Vagina (tissue), 2 donors: Measurements from ENCODE around the gene ZNF324B. TPM values are rescaled to one million over a fixed set of nuclear protein-coding genes. Genes with fewer than 3 reads are reported as not detected.
"Not testable (repeated sequence)": the region's sequence is repeated elsewhere in the genome, so short reads cannot be mapped to it uniquely, and the experiment has no call there.

ENCODE experiments used
- DNase-seq, 2 donors: peaks; one replicate each; pipeline ENCODE4 v3.0.0-alpha.2; 2017; ENCODE audit errors: extremely low spot score in 2 of 2
- H3K27ac ChIP-seq: fragments of 200-600 bp; sonication (generic); one replicate; pipeline ENCODE4 v1.5.1; 2019
- H3K27me3 ChIP-seq: fragments of 200-600 bp; sonication (generic); one replicate; pipeline ENCODE4 v1.5.1; 2019
- H3K36me3 ChIP-seq, 2 donors: fragments of 200-600 bp; sonication (generic); one replicate each; pipeline ENCODE4 v1.5.1; 2017 to 2019
- H3K4me1 ChIP-seq: fragments of 200-600 bp; sonication (generic); one replicate; pipeline ENCODE4 v1.5.1; 2019
- H3K4me3 ChIP-seq, 2 donors: fragments of 200-600 bp; sonication (generic); 1 replicate in 1 of 2; 2 replicates in 1 of 2; pipeline ENCODE4 v1.5.1; 2016 to 2019
- H3K9me3 ChIP-seq: fragments of 200-600 bp; sonication (generic); one replicate; pipeline ENCODE4 v1.5.1; 2019
- CTCF ChIP-seq, 3 experiments: fragments of 450-650 bp in 2 of 3; fragments of 200-600 bp in 1 of 3; sonication (generic) in 1 of 3; IDR thresholded peaks; one replicate each; pipeline ENCODE4 v1.5.1; 2017 to 2019; ENCODE audit warnings: antibody characterized with exemption in 3 of 3, mild to moderate bottlenecking in 2 of 3, moderate library complexity in 2 of 3
- POLR2A ChIP-seq, 2 donors: fragments of 450-650 bp; IDR thresholded peaks; one replicate each; pipeline ENCODE4 v1.6.1; 2017; ENCODE audit warnings: antibody characterized with exemption in 2 of 2, mild to moderate bottlenecking in 2 of 2, moderate library complexity in 2 of 2
- POLR2AphosphoS5 ChIP-seq, 2 donors: sonication (generic); formaldehyde crosslinking; IDR thresholded peaks; one replicate each; pipeline ENCODE4 v1.9.0; 2017; ENCODE audit warnings: antibody characterized with exemption in 2 of 2, mild to moderate bottlenecking in 2 of 2, low read depth in 1 of 2; ENCODE audit not compliant: insufficient read depth in 1 of 2
- intact Hi-C: fragments of 100-400 bp; cut with DNase I; formaldehyde crosslinking; loops from one replicate; pipeline ENCODE4 v1.15.1; 2023
- total RNA-seq: library from RNA; depleted of rRNA; stranded (reverse); fragments of >200 nt; gene quantifications from one replicate; pipeline ENCODE4 v1.2.3, GENCODE V29; 2016

Gene ZNF324B
- 4.2 TPM for total RNA-seq

GRCh38 chr19:58451358-58452101, at the start of gene ZNF324B:
TSS of gene ZNF324B (plus strand) at chr19:58451622. CDS start at chr19:58453702, 2,080 bp downstream.
- peak in 1 of 2 donors; percentile 92 for DNase-seq
- TF ChIP-seq POLR2AphosphoS5 (IDR thresholded peaks at IDR 0.05; ENCODE audit: insufficient read depth in 1 of 2, low read depth in 1 of 2), result peak; percentile 87 to 96
- no peak for TF ChIP-seq CTCF (IDR thresholded peaks at IDR 0.05)
- Histone ChIP-seq H3K27me3 (no peaks in the 10 kb centered on the region), H3K27ac (peak within 1 kb of the TSS; percentile 53), H3K9me3 (no peaks in the 10 kb centered on the region), H3K4me3 (peak within 1 kb of the TSS; percentile 77 to 81), H3K4me1 (peaks cover 19% of the 10 kb centered on the region), H3K36me3 (peaks cover 0 to 12% of the 10 kb centered on the region in 2 donors)
- intact Hi-C loops, result no loop called here

- Histone ChIP-seq H3K4me3 (peak overlapping the region; percentile 56 to 57), H3K36me3 (no peaks in the 10 kb centered on the region), H3K27ac (peak overlapping the region; percentile 57), H3K9me3 (no peaks in the 10 kb centered on the region), H3K4me1 (peaks cover 26% of the 10 kb centered on the region), H3K27me3 (no peaks in the 10 kb centered on the region)
- no peak for TF ChIP-seq POLR2A (IDR thresholded peaks at IDR 0.05)
- no peak for TF ChIP-seq CTCF (IDR thresholded peaks at IDR 0.05)
- no peak for TF ChIP-seq POLR2AphosphoS5 (IDR thresholded peaks at IDR 0.05; ENCODE audit: insufficient read depth in 1 of 2, low read depth in 1 of 2)
- no peak for DNase-seq
- intact Hi-C loops, result no loop called here
Observed at GRCh38 chr19:58401840-58402421, 49.5 kb upstream of the ZNF324B start.

GRCh38 chr19:58403920-58404478, 47.4 kb upstream of the ZNF324B start:
- H3K27ac ChIP-seq, DNase-seq, H3K9me3 ChIP-seq, H3K4me3 ChIP-seq, H3K27me3 ChIP-seq, intact Hi-C loops, H3K36me3 ChIP-seq: not testable (repeated sequence)
- H3K4me1 ChIP-seq, result peaks cover 34% of the 10 kb centered on the region

GRCh38 chr19:58406818-58407657, 44.4 kb upstream of the ZNF324B start:
- H3K9me3 ChIP-seq, result no peaks in the 10 kb centered on the region
- H3K27ac ChIP-seq, result peak overlapping the region; percentile 82
- peaks cover 29% of the 10 kb centered on the region for H3K4me1 ChIP-seq
- no peaks in the 10 kb centered on the region for H3K36me3 ChIP-seq
- TF ChIP-seq POLR2A (IDR thresholded peaks at IDR 0.05) (no peak), CTCF (IDR thresholded peaks at IDR 0.05) (no peak)
- DNase-seq, result no peak
- H3K27me3 ChIP-seq, result no peaks in the 10 kb centered on the region
- peak overlapping the region; percentile 63 to 84 for H3K4me3 ChIP-seq
- intact Hi-C loops, result no loop called here

- Histone ChIP-seq H3K27ac (peak overlapping the region; percentile 82), H3K27me3 (no peaks in the 10 kb centered on the region), H3K4me1 (peaks cover 25% of the 10 kb centered on the region), H3K9me3 (no peaks in the 10 kb centered on the region), H3K4me3 (peak overlapping the region; percentile 63 to 84), H3K36me3 (no peaks in the 10 kb centered on the region)
- TF ChIP-seq CTCF (IDR thresholded peaks at IDR 0.05), result no peak
- TF ChIP-seq POLR2A (IDR thresholded peaks at IDR 0.05), result no peak
- TF ChIP-seq POLR2AphosphoS5 (IDR thresholded peaks at IDR 0.05; ENCODE audit: insufficient read depth in 1 of 2, low read depth in 1 of 2), result no peak
- intact Hi-C loops, result no loop called here
- no peak for DNase-seq
Observed at GRCh38 chr19:58407658-58408151, 43.7 kb upstream of the ZNF324B start.
